ENCODE data around the gene MCU.

- TF ChIP-seq EZH2 (IDR thresholded peaks at IDR 0.05; ENCODE audit: low read length) (no peak), CTCF (optimal IDR thresholded peaks at IDR 0.05 in 1 of 3, IDR thresholded peaks at IDR 0.05 in 1 of 3, conservative IDR thresholded peaks at IDR 0.05 in 1 of 3; ENCODE audit: extremely low read depth in 1 of 3, insufficient read depth in 2 of 3, low read length in 3 of 3) (no peak)
Observed at GRCh38 chr10:72793752-72794151, 101.8 kb downstream of the MCU start.

All from keratinocyte (primary cell).